CD4-positive, alpha-beta T cell treated with Interleukin-17A for 1 hour (primary cell): ENCODE measurements around the gene RIN1.
"Not testable (repeated sequence)": the region's sequence is repeated elsewhere in the genome, so short reads cannot be mapped to it uniquely, and the experiment has no call there.

Experiments
- DNase-seq: peaks from one replicate; pipeline ENCODE4 v3.0.0-alpha.2; 2020

The RIN1 gene

GRCh38 chr11:66333896-66334604 lies 2.2 kb downstream of the RIN1 start:
- DNase-seq, result no peak

DNA sequence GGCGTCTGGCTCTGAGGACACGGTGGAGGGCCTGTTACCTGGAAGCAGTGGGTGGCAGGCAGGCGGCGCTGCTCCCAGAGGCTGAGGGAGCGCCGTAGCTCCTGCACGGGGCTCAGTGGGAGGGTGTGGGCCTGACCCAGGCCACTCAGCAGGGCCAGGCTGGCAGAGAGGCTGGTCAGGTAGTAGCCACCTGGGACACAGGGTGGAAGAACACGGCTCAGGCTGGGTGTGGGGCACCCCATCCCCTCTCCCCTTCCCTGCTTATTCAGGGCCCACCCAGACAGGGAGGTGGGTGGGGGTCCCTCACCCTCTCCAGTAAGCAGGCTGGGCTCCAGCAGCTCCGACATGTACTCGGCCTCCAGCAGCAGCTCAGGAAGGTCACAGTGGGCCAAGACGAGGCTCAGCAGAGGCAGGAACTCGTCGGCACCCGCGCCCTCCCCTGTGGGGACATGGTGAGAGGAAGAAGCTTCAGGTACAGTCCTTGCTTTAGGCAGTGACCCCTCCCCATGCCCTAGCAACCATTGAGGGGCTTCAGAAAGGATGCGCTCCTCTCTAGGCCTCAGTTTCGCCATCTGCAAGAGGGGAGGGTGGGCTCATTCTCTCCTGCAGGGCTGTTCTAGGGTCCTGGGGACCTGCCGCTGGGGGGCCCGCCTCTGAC lies 2.9 kb downstream of the RIN1 start:
- no peak for DNase-seq

DNA sequence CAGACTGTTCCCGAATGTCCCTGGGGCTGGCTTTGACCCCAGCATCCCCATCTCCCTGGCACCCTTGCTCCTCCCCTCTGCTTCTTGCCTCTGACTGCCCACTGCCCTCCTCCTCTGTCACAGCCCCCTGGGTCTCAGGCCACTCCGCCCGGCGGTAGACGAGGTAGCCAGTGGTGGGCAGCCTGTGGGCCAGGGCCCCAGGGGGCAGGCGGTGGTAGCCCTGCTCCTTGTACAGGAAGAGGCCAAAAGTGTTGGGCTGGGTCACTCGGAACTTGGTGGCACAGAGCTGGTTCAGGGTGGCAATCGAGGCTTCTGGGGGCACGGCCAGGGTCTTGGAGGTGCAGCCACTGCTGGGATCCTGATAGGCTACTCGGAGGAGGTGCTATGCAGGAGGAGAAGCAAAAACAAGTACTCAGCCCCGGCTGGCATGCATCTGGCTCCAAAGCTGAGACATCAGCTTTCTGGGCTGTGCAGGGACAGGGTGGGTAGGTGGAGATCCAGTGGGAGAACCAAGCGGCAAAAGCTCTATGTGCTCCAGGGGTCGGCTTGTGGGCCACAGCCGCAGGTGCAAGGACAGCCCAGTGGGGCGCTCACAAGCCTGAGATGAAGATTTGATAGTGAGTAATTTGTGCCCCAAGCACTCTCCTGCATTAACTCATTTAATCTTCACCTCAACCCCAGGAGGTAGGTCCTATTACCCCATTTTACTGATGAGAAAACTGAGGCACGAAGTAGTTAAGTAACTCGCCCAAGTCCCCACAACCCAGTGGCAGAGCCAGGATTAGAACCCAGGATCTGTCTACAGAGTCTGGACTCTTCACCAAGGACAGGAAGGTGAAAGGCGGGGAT lies 3.6 kb downstream of the RIN1 start:
- DNase-seq, result no peak

DNA sequence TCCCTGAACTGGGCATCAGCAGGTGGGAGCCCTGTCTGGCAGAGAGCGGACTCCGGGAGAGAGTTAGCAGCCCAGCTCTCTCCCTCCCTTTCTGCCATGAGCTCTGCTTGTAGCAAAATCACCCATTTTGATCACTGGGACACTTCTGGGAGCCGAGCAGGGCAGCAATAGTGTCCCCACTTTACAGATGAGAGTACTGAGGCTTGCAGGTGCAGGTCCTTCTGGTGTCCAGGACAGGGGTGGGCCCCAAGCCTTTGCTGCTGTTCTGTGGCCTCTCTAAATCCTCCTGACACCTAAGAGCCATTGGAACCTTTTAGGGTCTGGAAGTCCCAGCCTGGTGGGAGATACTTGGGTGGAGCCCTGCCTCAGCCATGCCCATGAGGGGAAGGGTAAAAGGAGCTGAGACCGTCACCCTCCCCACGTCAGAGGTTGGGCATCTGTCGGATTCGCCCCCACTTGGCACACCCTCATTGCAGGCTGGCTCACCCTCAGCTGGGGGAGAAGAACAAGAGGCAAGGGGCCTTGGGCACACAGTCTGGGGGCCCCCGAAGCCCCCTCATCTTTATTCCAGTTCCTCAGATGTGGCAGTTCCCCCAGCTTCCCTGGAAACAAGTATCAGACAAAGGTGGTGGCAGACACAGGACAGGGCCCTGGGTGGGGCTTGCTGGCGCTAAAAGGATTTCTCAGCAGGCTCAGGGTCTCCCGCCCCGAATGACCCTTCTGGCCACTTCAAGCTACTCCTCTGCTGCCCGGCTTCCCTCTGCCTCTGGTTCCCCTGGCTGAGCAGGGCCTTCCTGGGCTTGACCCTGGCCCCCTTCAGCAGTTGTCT lies 4.5 kb downstream of the RIN1 start:
- DNase-seq, result no peak

GRCh38 chr11:66330931-66331330 lies 5.3 kb downstream of the RIN1 start:
- DNase-seq, result no peak

DNA sequence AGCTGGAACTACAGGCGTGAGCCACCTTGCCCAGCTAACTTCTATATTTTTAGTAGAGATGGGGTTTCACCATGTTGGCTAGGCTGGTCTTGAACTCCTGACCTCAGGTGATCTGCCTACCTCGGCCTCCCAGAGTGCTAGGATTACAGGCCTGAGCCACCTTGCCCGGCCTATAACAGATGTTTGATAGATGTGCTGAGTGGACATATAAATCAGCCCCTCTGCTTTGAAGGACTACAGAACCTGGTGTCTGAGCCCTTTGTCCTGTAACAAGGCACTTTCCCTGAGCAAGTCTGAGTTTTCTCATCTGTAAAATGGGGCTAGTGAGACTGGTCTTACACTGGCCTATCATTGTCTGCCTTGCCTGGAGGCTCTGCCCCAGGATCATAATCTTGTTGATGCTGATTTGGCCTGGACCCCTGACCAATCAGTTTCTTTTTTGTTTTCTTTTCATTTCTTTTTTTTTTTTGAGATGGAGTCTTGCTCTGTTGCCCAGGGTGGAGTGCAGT lies 7.0 kb downstream of the RIN1 start:
- DNase-seq, result no peak

DNA sequence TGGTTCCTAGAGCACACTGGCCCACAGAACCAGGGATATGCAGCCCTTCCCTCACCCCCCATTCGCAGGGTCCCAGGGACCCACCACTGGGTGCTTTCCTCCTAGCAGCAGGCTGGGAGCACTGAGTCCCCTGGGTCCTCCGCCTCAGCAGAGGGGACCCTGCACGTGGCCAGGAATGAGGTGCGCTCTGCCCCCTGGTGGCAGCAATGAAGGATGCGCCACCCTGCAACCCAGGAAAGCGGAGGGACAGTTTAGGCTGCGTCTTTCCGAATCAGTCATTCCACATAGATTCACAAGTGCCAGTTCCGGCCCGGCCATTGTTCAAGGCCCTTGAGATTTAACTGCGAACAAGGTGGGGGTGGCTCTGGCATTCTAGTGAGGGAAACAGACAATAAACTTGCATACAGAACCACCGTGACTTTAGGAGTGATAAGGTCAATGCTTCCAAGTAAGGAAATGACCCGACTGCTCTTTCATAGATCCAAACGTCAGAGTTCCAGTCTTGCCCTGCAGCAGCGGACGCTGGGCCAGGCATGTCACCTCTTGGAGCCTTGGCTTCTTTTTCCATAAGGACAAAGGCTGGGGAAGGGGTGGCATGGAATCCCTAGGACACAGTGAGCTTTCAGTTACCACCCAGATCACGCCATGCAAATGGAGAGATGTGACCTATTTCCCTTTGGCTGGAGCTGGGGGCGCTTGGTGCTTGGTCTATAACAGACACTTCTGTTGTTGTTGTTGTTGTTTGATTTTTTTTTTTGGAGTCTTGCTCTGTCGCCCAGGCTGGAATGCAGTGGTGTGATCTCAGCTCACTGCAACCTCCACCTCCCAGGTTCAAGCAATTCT lies 7.7 kb downstream of the RIN1 start:
- peak; percentile 85 for DNase-seq

DNA sequence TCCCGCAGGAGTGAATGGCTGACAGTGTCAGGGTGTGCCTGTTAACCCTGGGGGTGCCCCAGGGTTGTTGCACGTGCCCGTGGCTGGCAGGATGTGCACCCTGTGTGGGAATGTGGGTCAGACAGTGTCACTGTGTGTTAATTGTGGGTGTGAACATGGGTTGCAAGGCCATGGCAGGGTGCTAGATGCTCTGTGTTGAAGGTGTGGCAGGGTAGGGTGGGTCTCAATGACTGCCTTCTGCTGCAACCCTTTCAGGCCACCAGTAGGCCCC lies 8.3 kb downstream of the RIN1 start:
- peak; percentile 75 for DNase-seq

GRCh38 chr11:66327171-66328030 lies 8.8 kb downstream of the RIN1 start:
- no peak for DNase-seq

GRCh38 chr11:66326261-66327111 lies 9.7 kb downstream of the RIN1 start:
- peak; percentile 34 for DNase-seq

- DNase-seq, result no peak
Measured at GRCh38 chr11:66325263-66325671, 11.0 kb downstream of the RIN1 start.

GRCh38 chr11:66324664-66325063 lies 11.6 kb downstream of the RIN1 start:
- DNase-seq, result no peak

DNA sequence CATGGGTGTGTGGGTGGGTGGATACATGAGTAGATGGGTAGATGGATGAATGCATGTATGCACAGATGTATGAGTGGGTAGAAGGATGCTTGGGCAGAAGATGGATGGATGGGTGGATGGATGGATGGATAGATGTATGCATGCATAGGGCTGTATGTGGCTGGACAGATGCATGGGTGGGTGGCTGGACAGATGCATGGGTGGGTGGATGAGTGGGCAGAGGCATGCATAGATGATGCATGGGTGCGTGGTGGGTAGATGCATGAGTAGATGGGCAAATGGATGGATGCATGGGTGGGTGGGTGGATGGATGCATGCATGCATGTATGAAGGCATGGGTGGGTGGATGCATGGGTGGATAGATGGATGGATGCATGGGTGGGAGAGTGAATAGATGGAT lies 12.6 kb downstream of the RIN1 start:
- DNase-seq, result no peak

DNA sequence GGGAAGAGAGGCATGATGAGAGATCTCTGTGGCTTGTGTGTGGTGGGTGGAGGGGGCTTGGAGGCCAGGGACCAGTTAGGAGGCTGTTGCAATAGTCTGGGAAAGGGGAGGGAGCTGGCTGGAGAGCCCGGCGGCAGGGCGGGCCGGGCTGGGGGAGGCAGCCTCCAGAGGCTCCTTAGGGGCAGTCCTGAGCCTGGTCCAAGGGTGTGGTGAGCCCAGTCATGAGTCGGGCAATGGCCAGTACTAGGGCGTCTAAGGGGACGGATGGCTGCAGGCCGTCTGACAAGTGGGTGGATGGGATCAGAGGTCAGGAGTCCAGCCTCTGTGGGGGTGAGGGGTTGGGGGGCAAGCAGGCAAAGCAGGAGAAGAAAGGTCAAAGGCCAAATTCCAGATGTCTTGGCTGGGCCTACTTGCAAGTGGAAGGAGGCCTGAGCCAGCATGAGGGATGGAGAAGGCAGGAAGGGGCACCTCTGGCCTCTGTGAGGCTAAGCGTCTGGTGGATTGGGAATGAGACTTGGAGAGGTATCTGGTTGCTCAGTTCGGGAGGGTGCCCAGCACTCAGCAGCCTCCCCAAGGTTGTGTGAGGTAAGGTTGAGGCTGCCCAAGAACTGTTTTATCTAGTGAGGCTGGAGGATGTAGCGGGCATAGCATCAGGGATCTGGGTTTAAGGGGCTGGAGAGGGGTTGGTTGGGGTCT lies 13.4 kb downstream of the RIN1 start:
- no peak for DNase-seq

DNA sequence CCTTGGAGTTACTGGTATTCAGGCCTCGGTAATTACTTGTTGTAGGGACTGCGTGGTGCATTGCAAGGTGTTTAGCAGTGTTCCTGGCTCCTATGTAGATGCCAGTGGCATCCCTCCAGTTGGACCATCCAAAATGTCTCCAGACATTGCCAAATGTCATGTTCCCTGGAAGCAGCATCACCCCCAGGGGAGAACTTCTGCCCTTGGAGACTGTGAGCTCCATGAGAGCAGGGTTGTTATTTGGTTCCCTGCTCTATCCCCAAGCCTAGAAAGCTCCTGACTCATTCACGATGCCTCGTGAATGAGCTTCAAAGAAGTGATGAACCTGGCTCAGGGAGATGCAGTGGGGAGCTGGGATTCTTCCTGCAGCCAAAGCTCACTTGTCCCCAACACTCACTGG lies 14.6 kb downstream of the RIN1 start:
- DNase-seq, result no peak

DNA sequence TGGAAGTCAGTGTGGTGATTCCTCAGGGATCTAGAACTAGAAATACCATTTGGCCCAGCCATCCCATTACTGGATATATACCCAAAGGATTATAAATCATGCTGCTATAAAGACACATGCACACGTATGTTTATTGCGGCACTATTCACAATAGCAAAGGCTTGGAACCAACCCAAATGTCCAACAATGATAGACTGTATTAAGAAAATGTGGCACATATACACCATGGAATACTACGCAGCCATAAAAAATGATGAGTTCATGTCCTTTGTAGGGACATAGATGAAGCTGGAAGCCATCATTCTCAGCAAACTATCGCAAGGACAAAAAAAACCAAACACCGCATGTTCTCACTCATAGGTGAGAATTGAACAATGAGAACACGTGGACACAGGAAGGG lies 15.5 kb downstream of the RIN1 start:
- DNase-seq, result not testable (repeated sequence)

DNA sequence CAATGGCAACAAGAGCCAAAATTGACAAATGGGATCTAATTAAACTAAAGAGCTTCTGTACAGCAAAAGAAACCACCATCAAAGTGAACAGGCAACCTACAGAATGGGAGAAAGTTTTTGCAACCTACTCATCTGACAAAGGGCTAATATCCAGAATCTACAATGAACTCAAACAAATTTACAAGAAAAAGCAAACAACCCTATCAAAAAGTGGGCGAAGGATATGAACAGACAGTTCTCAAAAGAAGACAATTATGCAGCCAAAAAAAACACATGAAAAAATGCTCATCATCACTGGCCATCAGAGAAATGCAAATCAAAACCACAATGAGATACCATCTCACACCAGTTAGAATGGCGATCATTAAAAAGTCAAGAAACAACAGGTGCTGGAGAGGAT lies 15.9 kb downstream of the RIN1 start:
- DNase-seq, result not testable (repeated sequence)

DNA sequence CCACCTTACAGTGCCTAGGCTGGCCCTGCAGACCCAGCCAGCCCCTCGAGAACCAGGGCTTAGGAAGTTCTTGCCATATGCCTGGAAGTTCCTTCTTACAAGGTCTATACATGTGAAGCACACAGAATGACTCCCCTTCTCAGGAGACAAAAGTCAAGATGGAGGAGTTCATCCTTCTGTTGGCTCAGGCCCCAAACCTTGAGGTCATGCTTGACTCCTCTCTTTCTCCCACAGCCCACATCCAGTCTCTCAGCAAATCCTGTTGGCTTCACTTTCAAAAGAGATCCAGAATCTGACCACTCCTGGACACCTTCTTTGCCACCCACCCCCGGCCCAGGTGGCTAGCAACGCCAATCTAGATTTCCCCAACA lies 17.6 kb downstream of the RIN1 start:
- no peak for DNase-seq
